ENCODE measurements around the gene YY2. TPM values are rescaled to one million over a fixed set of nuclear protein-coding genes. Genes with fewer than 3 reads are reported as not detected.

The YY2 gene
- total and polyA plus RNA-seq, 2 experiments from 2014 or later: 1.2 to 1.5 TPM

DNA sequence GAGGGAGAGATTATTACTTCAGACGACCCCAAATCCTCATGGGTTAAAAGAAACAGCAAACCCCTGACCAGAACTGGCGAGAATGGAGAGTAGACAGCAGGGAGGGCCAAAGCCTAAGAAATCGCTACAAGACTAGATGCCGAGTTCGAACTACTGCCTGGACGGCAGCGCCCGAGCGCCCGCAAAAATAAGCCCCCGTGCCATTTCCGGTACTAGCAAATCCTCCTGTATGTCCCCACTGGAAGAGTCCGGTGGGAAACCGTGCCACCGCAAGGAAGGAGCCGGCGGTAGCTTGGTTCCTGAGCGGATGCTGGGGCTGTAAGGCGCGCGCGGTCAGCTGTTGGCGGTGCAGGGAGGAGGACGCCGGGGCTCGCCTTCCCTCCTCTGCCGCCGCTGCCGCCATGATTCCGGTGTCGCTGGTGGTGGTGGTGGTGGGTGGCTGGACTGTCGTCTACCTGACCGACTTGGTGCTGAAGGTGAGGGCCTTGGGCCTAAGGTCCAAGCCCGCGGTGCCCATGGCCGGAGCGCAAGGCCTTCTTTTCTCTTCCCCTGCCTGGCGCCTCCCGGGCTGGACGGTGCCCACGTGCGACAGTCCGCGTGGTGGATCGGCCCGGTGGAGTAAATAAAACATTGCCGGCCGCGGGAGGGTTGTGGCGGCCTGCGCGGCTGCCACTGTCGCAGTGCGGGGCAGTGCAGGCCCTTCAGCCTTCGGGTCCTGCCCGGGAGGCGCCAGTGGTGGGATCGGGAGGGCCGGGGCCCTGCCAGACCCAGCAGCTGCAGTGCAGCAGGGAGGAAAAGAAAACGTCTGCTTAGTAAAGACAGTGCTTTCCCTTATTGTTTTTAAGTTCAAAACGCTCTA lies 16.2 kb upstream of the YY2 start, which contains the start of gene MBTPS2:
MBTPS2 (plus strand) TSS at position 284 of the 859 bp plus-strand sequence; CDS start at position 402, 118 bp downstream.
- WGBS (ENCODE audit: low lambda C conversion rate, missing lambda C conversion rate): 43% methylated on average over 60 of the region's 61 CpGs
- Histone ChIP-seq H3K9me3 (ENCODE audit: low read depth) (no peaks in the 10 kb centered on the region), H3K9me2 (replicated peaks; ENCODE audit: insufficient read depth) (no peaks in the 10 kb centered on the region), H3K79me2 (peaks cover 14% of the 10 kb centered on the region), H3K4me1 (ENCODE audit: insufficient read depth) (no peaks in the 10 kb centered on the region), H3K4me2 (peak within 1 kb of the TSS; percentile 81), H3K27ac (peak within 1 kb of the TSS; percentile 90), H3K4me3 (peak within 1 kb of the TSS; percentile 49), H2AFZ (peak within 1 kb of the TSS; percentile 88), H3K36me3 (replicated peaks; ENCODE audit: insufficient read depth, low read depth) (no peaks in the 10 kb centered on the region), H4K20me1 (ENCODE audit: insufficient read depth, poor library complexity, severe bottlenecking) (no peaks in the 10 kb centered on the region), H3K27me3 (no peaks in the 10 kb centered on the region)
- peak; percentile 31 for TF ChIP-seq CTCF (IDR thresholded peaks at IDR 0.05; ENCODE audit: poor library complexity)
- no peak for TF ChIP-seq EZH2 (IDR thresholded peaks at IDR 0.05; ENCODE audit: borderline replicate concordance)
- TF ChIP-seq EZH2phosphoT487 (IDR thresholded peaks at IDR 0.05; ENCODE audit: low read depth, severe bottlenecking, unreplicated experiment): no peak
- DNase-seq (ENCODE audit: low spot score): peak; percentile 86

DNA sequence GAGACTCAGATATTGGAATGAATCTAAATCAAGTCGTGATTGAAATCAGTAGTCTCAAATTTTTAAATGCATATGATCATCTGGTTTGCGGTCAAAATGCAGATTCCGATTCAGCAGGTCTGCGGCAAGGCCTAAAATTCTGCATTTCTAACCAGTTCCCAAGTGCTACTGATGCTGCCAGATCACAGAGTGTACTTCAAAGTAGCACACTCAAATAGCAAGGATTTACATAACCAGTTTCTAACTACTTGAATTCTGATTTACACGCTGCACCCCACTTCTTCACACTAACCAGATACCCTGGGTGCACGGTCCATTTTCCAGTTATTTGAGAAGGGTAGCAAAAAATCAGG lies 15.6 kb upstream of the YY2 start:
- Histone ChIP-seq H3K79me2 (peaks cover 14% of the 10 kb centered on the region), H3K9me3 (ENCODE audit: low read depth) (no peaks in the 10 kb centered on the region), H3K27ac (peak overlapping the region; percentile 90), H4K20me1 (ENCODE audit: insufficient read depth, poor library complexity, severe bottlenecking) (no peaks in the 10 kb centered on the region), H3K4me1 (ENCODE audit: insufficient read depth) (no peaks in the 10 kb centered on the region), H3K36me3 (replicated peaks; ENCODE audit: insufficient read depth, low read depth) (no peaks in the 10 kb centered on the region), H3K27me3 (no peaks in the 10 kb centered on the region), H2AFZ (peak overlapping the region; percentile 72), H3K4me3 (peak overlapping the region; percentile 49), H3K9me2 (replicated peaks; ENCODE audit: insufficient read depth) (no peaks in the 10 kb centered on the region), H3K4me2 (peak overlapping the region; percentile 81)
- DNase-seq (ENCODE audit: low spot score): no peak
- TF ChIP-seq CTCF (IDR thresholded peaks at IDR 0.05; ENCODE audit: poor library complexity): no peak
- no peak for TF ChIP-seq EZH2phosphoT487 (IDR thresholded peaks at IDR 0.05; ENCODE audit: low read depth, severe bottlenecking, unreplicated experiment)
- no peak for TF ChIP-seq EZH2 (IDR thresholded peaks at IDR 0.05; ENCODE audit: borderline replicate concordance)
- WGBS (ENCODE audit: low lambda C conversion rate, missing lambda C conversion rate): 44% methylated on average over 6 of the region's 6 CpGs

- peaks cover 14% of the 10 kb centered on the region for H3K79me2 ChIP-seq
- no peak overlapping the region for H3K4me2 ChIP-seq
- no peak overlapping the region for H3K27ac ChIP-seq
- H3K4me3 ChIP-seq: no peak overlapping the region
- TF ChIP-seq EZH2 (IDR thresholded peaks at IDR 0.05; ENCODE audit: borderline replicate concordance) (no peak), CTCF (IDR thresholded peaks at IDR 0.05; ENCODE audit: poor library complexity) (no peak), EZH2phosphoT487 (IDR thresholded peaks at IDR 0.05; ENCODE audit: low read depth, severe bottlenecking, unreplicated experiment) (no peak)
- 51% methylated on average over 5 of the region's 5 CpGs for WGBS (ENCODE audit: low lambda C conversion rate, missing lambda C conversion rate)
- no peaks in the 10 kb centered on the region for H3K9me2 ChIP-seq (replicated peaks; ENCODE audit: insufficient read depth)
- H3K9me3 ChIP-seq (ENCODE audit: low read depth): no peaks in the 10 kb centered on the region
- H4K20me1 ChIP-seq (ENCODE audit: insufficient read depth, poor library complexity, severe bottlenecking): no peaks in the 10 kb centered on the region
- H3K27me3 ChIP-seq: no peaks in the 10 kb centered on the region
- no peaks in the 10 kb centered on the region for H3K4me1 ChIP-seq (ENCODE audit: insufficient read depth)
- DNase-seq (ENCODE audit: low spot score): no peak
- H3K36me3 ChIP-seq (replicated peaks; ENCODE audit: insufficient read depth, low read depth): no peaks in the 10 kb centered on the region
- no peak overlapping the region for H2AFZ ChIP-seq
These were observed 12.6 kb upstream of the YY2 start for GRCh38 chrX:21843179-21843578.

Measured in hepatocyte (in vitro differentiated cells).